ENCODE results near the gene TAF6. TPM values are rescaled to one million over a fixed set of nuclear protein-coding genes. Genes with fewer than 3 reads are reported as not detected.

The TAF6 gene
- total and polyA plus RNA-seq, 2 experiments from 2014 or later = 56.3 to 141 TPM

GRCh38 chr7:100160067-100160466 lies 40.9 kb upstream of the TAF6 start (continued):
- TF ChIP-seq NANOG (IDR thresholded peaks at IDR 0.05; ENCODE audit: borderline replicate concordance) = no peak

- H3K36me3 Mint-ChIP-seq (ENCODE audit: low read depth) = peaks cover 30% of the 10 kb centered on the region
- no peaks in the 10 kb centered on the region for H3K9me2 ChIP-seq (ENCODE audit: insufficient read depth)
- peaks cover 4% of the 10 kb centered on the region for H4K20me1 ChIP-seq (replicated peaks; ENCODE audit: insufficient read depth)
- TF ChIP-seq CREB1 (CRISPR knock-in tag; IDR thresholded peaks at IDR 0.05; ENCODE audit: low read depth) (no peak), REST (IDR thresholded peaks at IDR 0.05; ENCODE audit: unreplicated experiment) (no peak), ZNF114 (CRISPR knock-in tag; IDR thresholded peaks at IDR 0.05) (no peak), POLR2AphosphoS5 (IDR thresholded peaks at IDR 0.05; ENCODE audit: low read depth) (no peak), ZNF331 (CRISPR knock-in tag; IDR thresholded peaks at IDR 0.05; ENCODE audit: low read depth) (no peak)
- peak overlapping the region; percentile 84; the same call in 1 of the 2 replicates for H3K27ac Mint-ChIP-seq
- peaks cover 25% of the 10 kb centered on the region for H3F3A ChIP-seq (replicated peaks; ENCODE audit: low read depth)
- H3K27me3 Mint-ChIP-seq (ENCODE audit: insufficient read depth, low read depth, poor library complexity) = peaks cover 21% of the 10 kb centered on the region
- H3K9me3 Mint-ChIP-seq = no peaks in the 10 kb centered on the region
- peak overlapping the region; percentile 97 for H3K4me3 ChIP-seq
- H3K79me2 ChIP-seq (replicated peaks; ENCODE audit: insufficient read depth) = no peaks in the 10 kb centered on the region
- H3K27ac ChIP-seq (ENCODE audit: low read depth) = peak overlapping the region; percentile 91
- DNase-seq (ENCODE audit: low spot score) (peak; percentile 54), ATAC-seq (peak; percentile 5; the same call in 2 of the 3 replicates)
- no peaks in the 10 kb centered on the region for H3K27me3 ChIP-seq (ENCODE audit: insufficient read depth)
- H2AFZ ChIP-seq = peak overlapping the region; percentile 75; the same call in 1 of the 2 replicates
- H3K36me3 ChIP-seq (ENCODE audit: insufficient read depth) = no peaks in the 10 kb centered on the region
- no peaks in the 10 kb centered on the region; the same call in 1 of the 2 replicates for H3K4me1 ChIP-seq (ENCODE audit: insufficient read depth)
- peaks cover 27% of the 10 kb centered on the region for H3K4me1 Mint-ChIP-seq
- peak overlapping the region; percentile 83 for H3K4me3 Mint-ChIP-seq
- H3K4me2 ChIP-seq = peak overlapping the region; percentile 88
Measured at GRCh38 chr7:100159099-100159623, 40.0 kb upstream of the TAF6 start.

DNA sequence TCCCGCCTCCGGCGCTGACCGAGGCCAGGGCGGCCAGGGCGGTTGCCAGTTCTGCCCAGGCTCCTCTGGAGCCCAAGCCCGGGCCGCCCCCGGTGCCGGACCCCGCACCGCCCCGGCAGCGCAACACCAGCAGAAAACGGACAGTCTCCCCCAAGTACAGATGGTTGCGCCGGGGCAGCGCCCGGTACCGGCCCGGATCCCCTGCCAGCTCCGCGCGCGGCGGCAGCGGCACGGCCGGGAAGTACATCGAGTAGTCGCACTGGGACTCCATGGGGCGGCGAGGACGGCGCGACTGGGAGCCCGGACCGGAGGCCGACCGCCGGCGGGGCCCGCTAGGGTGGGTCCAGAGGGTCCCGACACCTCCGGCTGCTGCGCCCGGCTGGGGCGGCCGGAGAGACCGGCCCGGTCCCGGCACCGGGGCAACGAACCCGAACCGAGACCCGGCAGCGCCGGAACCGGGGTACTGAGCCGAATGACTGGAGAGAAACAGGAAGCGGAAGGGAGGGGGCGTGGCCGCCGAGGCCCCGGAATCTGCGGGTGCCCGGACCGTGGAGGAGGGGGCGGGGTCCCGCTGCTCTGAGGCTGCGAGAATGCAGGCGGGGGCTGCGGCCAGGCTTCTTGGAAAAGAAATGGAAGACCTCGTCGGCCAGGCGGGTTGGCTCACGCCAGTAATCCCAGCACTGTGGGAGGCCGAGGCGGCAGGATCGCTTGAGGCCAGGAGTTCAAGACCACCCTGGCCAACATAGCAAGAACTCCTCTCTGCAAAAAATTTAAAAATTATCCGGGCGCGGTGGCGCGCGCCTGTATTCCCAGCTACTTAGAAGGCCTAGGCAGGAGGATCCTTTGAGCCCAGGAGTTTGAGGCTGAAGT lies 39.3 kb upstream of the TAF6 start, which contains the start of gene TRAPPC14:
Gene TRAPPC14, minus strand, starts transcription at position 495 of the 870 bp plus-strand sequence. Its CDS starts 224 bp downstream, at position 271.
- Histone ChIP-seq H3K27ac (ENCODE audit: low read depth) (peak within 1 kb of the TSS; percentile 91), H3K27me3 (ENCODE audit: insufficient read depth) (no peaks in the 10 kb centered on the region), H3K4me3 (peak within 1 kb of the TSS; percentile 97), H3K9me2 (ENCODE audit: insufficient read depth) (no peaks in the 10 kb centered on the region), H3K4me2 (peak within 1 kb of the TSS; percentile 88), H3K4me1 (ENCODE audit: insufficient read depth) (no peaks in the 10 kb centered on the region; the same call in 1 of the 2 replicates), H4K20me1 (replicated peaks; ENCODE audit: insufficient read depth) (peaks cover 4% of the 10 kb centered on the region), H3K36me3 (ENCODE audit: insufficient read depth) (no peaks in the 10 kb centered on the region), H3F3A (replicated peaks; ENCODE audit: low read depth) (peaks cover 25% of the 10 kb centered on the region), H2AFZ (peak within 1 kb of the TSS; percentile 75; the same call in 1 of the 2 replicates), H3K79me2 (replicated peaks; ENCODE audit: insufficient read depth) (no peaks in the 10 kb centered on the region)
- Mint-ChIP-seq H3K27ac (peak within 1 kb of the TSS; percentile 84), H3K4me1 (peaks cover 30% of the 10 kb centered on the region), H3K36me3 (ENCODE audit: low read depth) (peaks cover 37% of the 10 kb centered on the region), H3K4me3 (peak within 1 kb of the TSS; percentile 83), H3K9me3 (no peaks in the 10 kb centered on the region), H3K27me3 (ENCODE audit: insufficient read depth, low read depth, poor library complexity) (peaks cover 22% of the 10 kb centered on the region)
- TF ChIP-seq ETS1 (IDR thresholded peaks at IDR 0.05) = peak; percentile 46; the same call in 1 of the 2 replicates
- TF ChIP-seq ZNF331 (CRISPR knock-in tag; IDR thresholded peaks at IDR 0.05; ENCODE audit: low read depth) = no peak
- TF ChIP-seq POLR2AphosphoS5 (IDR thresholded peaks at IDR 0.05; ENCODE audit: low read depth) = peak; percentile 85
- DNase-seq (ENCODE audit: low spot score) (peak; percentile 97), ATAC-seq (peak; percentile 80)
